ENCODE measurements around the gene STXBP1. TPM values are rescaled to one million over a fixed set of nuclear protein-coding genes. Genes with fewer than 3 reads are reported as not detected.

The STXBP1 gene
- total and polyA plus RNA-seq, 2 of the 8 experiments (the other 6 are each of a cell fraction or from before 2014, with no cell fraction given): 11.5 to 60.9 TPM

GRCh38 chr9:127642082-127642740 lies 30.1 kb downstream of the STXBP1 start:
- Histone ChIP-seq H3K36me3 (ENCODE audit: control insufficient read depth in 2 of 4, insufficient read depth in 4 of 4, low read length in 3 of 4) (no peaks in the 10 kb centered on the region), H3K18ac (ENCODE audit: extremely low read depth, low read length) (no peak overlapping the region), H3K27me3 (replicated peaks in 1 of 4; ENCODE audit: control insufficient read depth in 3 of 4, extremely low read depth in 1 of 4, insufficient read depth in 3 of 4, low read length in 3 of 4) (no peaks in the 10 kb centered on the region; a peak in 1 of 7 replicates), H3K4ac (replicated peaks; ENCODE audit: insufficient read length, low read depth, low read length) (no peak overlapping the region), H3K23me2 (ENCODE audit: low read depth, low read length) (no peaks in the 10 kb centered on the region; the same call in 1 of the 2 replicates), H3K9me3 (ENCODE audit: insufficient read depth in 2 of 2, low read depth in 1 of 2, low read length in 1 of 2) (no peaks in the 10 kb centered on the region), H2BK20ac (ENCODE audit: low read length) (no peak overlapping the region), H3K23ac (ENCODE audit: insufficient read length) (no peak overlapping the region), H3K79me1 (ENCODE audit: low read depth, low read length) (peaks cover 2% of the 10 kb centered on the region; the same call in 1 of the 2 replicates), H4K91ac (replicated peaks; ENCODE audit: insufficient read length, low read length) (no peak overlapping the region), H2BK120ac (replicated peaks; ENCODE audit: low read depth, low read length) (no peak overlapping the region), H2BK12ac (ENCODE audit: low read depth, low read length) (no peak overlapping the region), H2AK5ac (ENCODE audit: low read depth, low read length) (no peak overlapping the region), H3K4me2 (ENCODE audit: insufficient read depth in 1 of 2, low read depth in 2 of 2, low read length in 2 of 2) (no peak overlapping the region), H2BK5ac (ENCODE audit: low read depth, low read length) (no peak overlapping the region), H3K56ac (replicated peaks; ENCODE audit: insufficient read length, low read depth, low read length) (no peak overlapping the region), H3K79me2 (ENCODE audit: control insufficient read depth in 1 of 2, insufficient read depth in 2 of 2, low read length in 2 of 2) (peaks cover 0 to 3% of the 10 kb centered on the region in 2 experiments; a peak in 1 of 4 replicates), H2AFZ (ENCODE audit: low read length) (no peak overlapping the region), H3K4me3 (ENCODE audit: extremely low read depth in 1 of 4, insufficient read depth in 2 of 4, low read depth in 3 of 4, low read length in 4 of 4) (no peak overlapping the region), H2BK15ac (ENCODE audit: low read length) (no peak overlapping the region), H4K20me1 (replicated peaks in 1 of 2; ENCODE audit: control insufficient read depth in 1 of 2, insufficient read depth in 2 of 2, low read length in 2 of 2) (no peaks in the 10 kb centered on the region), H4K8ac (ENCODE audit: extremely low read depth, insufficient read depth, low read length) (no peak overlapping the region), H3K27ac (ENCODE audit: low read depth, low read length) (no peak overlapping the region), H3K4me1 (replicated peaks in 1 of 4; ENCODE audit: control insufficient read depth in 3 of 4, insufficient read depth in 4 of 4, low read length in 3 of 4) (peaks cover 0 to 6% (median 0%) of the 10 kb centered on the region in 4 experiments; a peak in 1 of 7 replicates), H4K5ac (ENCODE audit: insufficient read length, low read depth, low read length) (no peak overlapping the region), H3K9ac (replicated peaks in 1 of 4; ENCODE audit: extremely low read depth in 1 of 4, low read depth in 3 of 4, low read length in 3 of 4) (no peak overlapping the region), H3K14ac (ENCODE audit: insufficient read length) (no peak overlapping the region)
- CTCF ChIA-PET (ENCODE audit: partially characterized antibody): interaction anchor here (0.6 to 2.7 kb wide), 4 partner anchors 11 to 62 kb away, joined by 3 to 14 read pairs (median 3); no protein-coding TSS in a partner anchor
- FAIRE-seq: no peak
- POLR2A ChIA-PET (ENCODE audit: partially characterized antibody): no interaction called here
- DNase-seq (ENCODE audit: low read depth in 1 of 2, low spot score in 2 of 2): no peak
- WGBS, 2 experiments (ENCODE audit: extremely low coverage in 1 of 2, insufficient coverage in 1 of 2, insufficient read length in 1 of 2, insufficient replicate concordance in 2 of 2, low coverage in 1 of 2, low lambda C conversion rate in 2 of 2, missing lambda C conversion rate in 1 of 2): 85% methylated on average over 10 of the region's 10 CpGs; no CpG with 5 or more reads in 1 of the 2 experiments
- TF ChIP-seq CHD1 (IDR thresholded peaks at IDR 0.05; ENCODE audit: low read depth, low read length) (no peak), CEBPB (IDR thresholded peaks at IDR 0.05; ENCODE audit: low read depth, low read length) (no peak), CTCF (IDR thresholded peaks at IDR 0.05; ENCODE audit: control extremely low read depth in 1 of 3, insufficient read depth in 1 of 3, low read depth in 1 of 3, low read length in 3 of 3) (no peak), SP2 (IDR thresholded peaks at IDR 0.05; ENCODE audit: low read length) (no peak), SIN3A (conservative IDR thresholded peaks at IDR 0.05 in 1 of 2, IDR thresholded peaks at IDR 0.05 in 1 of 2; ENCODE audit: low read depth in 1 of 2, low read length in 2 of 2) (no peak), GTF2F1 (IDR thresholded peaks at IDR 0.05; ENCODE audit: borderline replicate concordance, low read depth, low read length) (no peak), RXRA (IDR thresholded peaks at IDR 0.05; ENCODE audit: insufficient read depth, low read depth, low read length) (no peak), ASH2L (IDR thresholded peaks at IDR 0.05; ENCODE audit: low read length) (no peak), KDM4A (IDR thresholded peaks at IDR 0.05; ENCODE audit: low read depth, low read length, severe bottlenecking) (no peak), CTBP2 (IDR thresholded peaks at IDR 0.05; ENCODE audit: borderline replicate concordance, insufficient read depth, insufficient read length, low read length) (no peak)
